ENCODE data around the gene ZYG11B. TPM values are rescaled to one million over a fixed set of nuclear protein-coding genes. Genes with fewer than 3 reads are reported as not detected.

The ZYG11B gene
- total and polyA plus RNA-seq, 2 of the 13 experiments (the other 11 are each of a cell fraction or from before 2014, with no cell fraction given) = 6.9 to 17.9 TPM

GRCh38 chr1:52697795-52698674, 28.2 kb upstream of the ZYG11B start, which contains the start of gene COA7 (continued):
- TF ChIP-seq ZNF746 (CRISPR knock-in tag; IDR thresholded peaks at IDR 0.05) = peak; percentile 75
- peak; percentile 73 for TF ChIP-seq RXRA (CRISPR knock-in tag; IDR thresholded peaks at IDR 0.05)
- TF ChIP-seq ZNF207 (IDR thresholded peaks at IDR 0.05; ENCODE audit: borderline replicate concordance) = no peak
- TF ChIP-seq PHF21A (CRISPR knock-in tag; IDR thresholded peaks at IDR 0.05) = peak; percentile 25; the same call in 1 of the 2 replicates
- TF ChIP-seq THAP7 (CRISPR knock-in tag; IDR thresholded peaks at IDR 0.05) = peak; percentile 71; the same call in 1 of the 2 replicates
- TF ChIP-seq ZNF674 (CRISPR knock-in tag; IDR thresholded peaks at IDR 0.05; ENCODE audit: low read depth) = no peak; the same call in 1 of the 2 replicates
- peak; percentile 77 for TF ChIP-seq FOXP4 (CRISPR knock-in tag; IDR thresholded peaks at IDR 0.05)
- no peak for TF ChIP-seq ZNF512B (CRISPR knock-in tag; IDR thresholded peaks at IDR 0.05; ENCODE audit: borderline replicate concordance)
- peak; percentile 90 for TF ChIP-seq HDAC1 (CRISPR knock-in tag; IDR thresholded peaks at IDR 0.05)
- peak; percentile 64 for TF ChIP-seq POGZ (CRISPR knock-in tag; IDR thresholded peaks at IDR 0.05)
- no peak; the same call in 1 of the 2 replicates for TF ChIP-seq ZNF503 (CRISPR knock-in tag; IDR thresholded peaks at IDR 0.05)

Data from HepG2 (cell line).